HG02623 (cell line): ENCODE measurements around the gene CCDC188.

Experiments
- ATAC-seq: cut with Tn5 transposase; IDR thresholded peaks from one replicate; pipeline ENCODE4 v1.9.1; 2021; ENCODE audit warnings: moderate library complexity; ENCODE audit not compliant: unreplicated experiment

Gene CCDC188

GRCh38 chr22:20108757-20109230 is 42.1 kb downstream of the CCDC188 start:
- no peak for ATAC-seq

DNA sequence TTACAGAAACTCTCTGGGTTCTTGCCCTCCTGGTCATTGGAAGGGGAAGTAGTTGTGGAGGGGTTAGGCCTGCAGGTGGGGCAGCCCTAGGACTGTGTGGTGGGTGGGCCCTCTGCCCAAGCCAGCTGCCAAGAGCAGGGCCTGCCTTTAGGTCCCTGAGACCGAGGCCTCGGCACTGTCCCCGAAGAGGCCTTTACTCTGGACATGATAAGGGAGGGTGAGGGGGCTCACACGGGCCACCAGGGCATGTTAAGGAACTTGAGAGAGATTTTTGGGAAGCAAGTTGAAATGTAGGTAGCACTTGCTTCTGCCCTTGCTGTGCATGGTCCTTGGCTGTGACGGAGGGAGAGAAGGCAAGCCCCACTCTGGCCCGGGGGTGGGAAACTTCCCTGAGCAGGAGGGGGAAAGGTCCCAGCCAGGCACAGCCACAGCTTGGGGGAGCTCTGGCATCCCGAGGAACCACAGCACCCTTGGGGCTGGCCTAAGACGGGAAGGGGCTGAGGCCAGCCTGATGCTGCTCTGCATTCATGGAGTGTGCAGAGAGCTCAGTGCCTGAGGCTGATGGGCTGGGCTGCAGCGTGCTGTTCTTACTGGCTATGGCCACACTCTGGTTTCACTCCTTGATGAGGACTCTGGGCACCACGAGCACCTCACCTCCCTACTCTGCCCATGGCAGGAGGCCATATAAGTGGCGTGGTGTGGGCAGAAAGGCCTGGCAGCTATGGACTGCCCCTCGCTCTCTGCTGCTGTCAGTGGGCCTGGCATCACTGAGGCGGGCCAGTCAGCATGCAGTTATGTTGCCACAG is 42.7 kb downstream of the CCDC188 start:
- no peak for ATAC-seq

DNA sequence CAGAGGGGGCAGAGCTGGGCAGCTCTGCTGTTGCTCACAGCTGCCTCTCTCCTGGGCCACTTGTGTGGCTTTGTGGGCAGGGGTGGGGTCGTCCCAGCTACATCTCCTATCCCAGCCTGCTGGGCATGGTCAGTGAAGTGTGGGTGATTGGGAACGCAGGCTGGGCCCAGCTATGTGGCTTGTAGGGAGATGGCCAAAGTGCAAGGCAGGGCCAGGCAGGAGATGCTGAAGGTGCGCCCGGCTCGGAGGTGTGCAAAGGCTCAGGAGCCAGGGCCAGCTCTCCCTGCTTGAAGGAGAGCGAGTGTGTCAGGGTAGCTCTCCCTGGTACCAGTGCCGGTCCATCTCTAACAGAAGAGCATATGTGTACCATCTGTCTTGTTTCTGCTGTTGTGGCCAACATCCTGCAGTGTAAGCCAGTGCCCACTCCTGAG is 43.4 kb downstream of the CCDC188 start:
- no peak for ATAC-seq

- ATAC-seq, result no peak
Measured at GRCh38 chr22:20106849-20107237, 44.0 kb downstream of the CCDC188 start.

- ATAC-seq, result no peak
Measured at GRCh38 chr22:20106205-20106848, 44.5 kb downstream of the CCDC188 start.

- ATAC-seq, result no peak
Measured at GRCh38 chr22:20105456-20106204, 45.2 kb downstream of the CCDC188 start.

- no peak for ATAC-seq
Measured at GRCh38 chr22:20102203-20102780, 48.6 kb downstream of the CCDC188 start.

DNA sequence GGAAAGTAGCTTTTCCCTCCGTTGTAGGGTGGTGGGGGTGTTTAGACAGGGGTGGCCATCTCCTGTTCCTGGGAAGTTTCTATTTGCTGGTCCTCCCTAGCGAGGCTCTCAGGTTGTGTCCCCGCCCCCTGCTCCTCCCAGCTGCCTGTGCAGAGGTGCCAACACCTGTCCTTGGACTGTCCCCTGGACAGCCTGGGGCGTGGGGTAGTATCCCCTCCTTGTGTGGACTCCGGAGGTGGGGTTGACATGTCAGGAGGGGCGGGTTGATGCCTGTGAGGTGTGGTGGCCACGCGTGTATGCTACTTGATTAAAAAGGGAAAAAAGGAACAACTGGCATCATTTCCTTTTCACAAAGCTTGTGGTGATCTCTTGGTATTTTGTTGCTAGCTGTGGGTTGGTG is 49.2 kb downstream of the CCDC188 start:
- ATAC-seq, result no peak

DNA sequence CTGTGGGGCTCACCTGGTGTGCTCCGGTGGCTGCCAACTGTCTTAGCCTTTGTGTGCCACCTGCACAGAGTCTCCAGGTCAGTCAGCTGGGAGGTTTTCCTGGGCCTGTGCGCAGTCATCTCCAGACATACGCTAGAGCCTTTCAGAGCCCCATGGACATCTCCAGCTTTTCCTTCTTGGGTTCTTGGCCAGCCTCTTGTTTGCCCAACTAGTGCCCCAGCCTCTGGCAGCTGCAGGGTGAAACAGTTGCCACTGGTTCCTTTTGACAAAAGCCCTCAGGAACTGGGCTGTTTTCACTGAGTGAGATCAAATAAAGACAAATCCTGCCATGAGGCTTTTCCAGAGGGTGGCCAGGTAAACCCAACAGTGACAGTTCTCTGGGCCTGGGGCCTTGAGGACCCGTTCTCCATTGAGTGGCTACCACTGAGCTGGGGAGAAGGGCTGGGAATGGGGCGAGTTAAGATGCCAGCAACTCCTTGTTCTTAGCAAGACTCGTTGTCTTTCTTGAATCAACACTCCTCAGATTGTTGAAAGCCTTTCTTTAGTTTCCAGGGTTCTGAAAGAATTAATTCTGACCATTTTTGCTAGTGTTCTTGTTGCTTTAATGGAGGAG is 51.6 kb downstream of the CCDC188 start:
- no peak for ATAC-seq
